PC-3 (cell line): Measurements from ENCODE around the gene ADRA2B.
"Not testable (repeated sequence)": the region's sequence is repeated elsewhere in the genome, so short reads cannot be mapped to it uniquely, and the experiment has no call there.

Experiments used
- EZH2 ChIP-seq: fragments of 300-600 bp; sonication (generic); IDR thresholded peaks from one replicate; pipeline ENCODE4 v1.6.1; 2017; ENCODE audit warnings: antibody characterized with exemption, mild to moderate bottlenecking, low read length; ENCODE audit not compliant: unreplicated experiment
- EZH2phosphoT487 ChIP-seq: fragments of 300-600 bp; sonication (generic); IDR thresholded peaks from 2 replicates; pipeline ENCODE4 v1.6.1; 2018; ENCODE audit warnings: mild to moderate bottlenecking, antibody characterized with exemption, low read length, borderline replicate concordance
- TF ChIP-seq, protein P1 (sequence below): fragments of 300-600 bp; sonication (generic); conservative IDR thresholded peaks from 2 replicates; pipeline ENCODE4 v1.5.1; 2017; ENCODE audit warnings: antibody characterized with exemption, low read depth, mild to moderate bottlenecking, low read length

DNA sequence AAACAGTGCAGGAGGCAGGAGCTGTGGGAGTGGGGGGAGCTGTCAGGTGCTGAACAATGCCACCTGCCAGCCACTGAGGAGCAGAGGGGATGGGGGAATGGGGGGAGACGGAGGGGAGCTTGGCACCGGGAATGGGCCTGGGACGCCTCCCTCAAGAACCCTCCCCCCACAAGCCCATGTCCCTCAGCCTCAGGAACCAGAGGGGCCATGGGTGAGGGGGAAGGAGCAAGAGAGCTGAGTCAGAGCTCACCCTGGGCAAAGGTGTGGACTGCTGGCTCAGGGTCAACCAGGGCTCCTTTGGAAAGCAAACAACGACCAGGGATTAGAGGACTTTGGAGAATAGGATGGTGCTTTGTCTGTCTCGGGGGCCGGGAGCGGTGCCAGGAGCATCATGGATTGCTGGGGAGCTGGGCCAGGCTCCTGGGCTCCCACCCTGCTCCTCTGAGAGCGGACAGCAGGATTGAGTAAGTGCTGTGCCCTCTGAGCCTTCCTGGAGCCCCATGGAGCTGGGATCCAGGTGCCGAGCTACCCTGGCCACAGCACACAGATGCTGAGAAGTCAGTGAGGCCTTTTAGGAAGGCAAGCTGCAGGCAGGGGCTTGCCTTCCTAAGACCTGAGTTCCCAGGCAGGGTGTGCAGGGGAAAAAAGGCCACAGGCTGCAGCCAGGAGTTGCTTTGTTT, 48.3 kb downstream of the ADRA2B start:
- TF ChIP-seq, protein P1, sequence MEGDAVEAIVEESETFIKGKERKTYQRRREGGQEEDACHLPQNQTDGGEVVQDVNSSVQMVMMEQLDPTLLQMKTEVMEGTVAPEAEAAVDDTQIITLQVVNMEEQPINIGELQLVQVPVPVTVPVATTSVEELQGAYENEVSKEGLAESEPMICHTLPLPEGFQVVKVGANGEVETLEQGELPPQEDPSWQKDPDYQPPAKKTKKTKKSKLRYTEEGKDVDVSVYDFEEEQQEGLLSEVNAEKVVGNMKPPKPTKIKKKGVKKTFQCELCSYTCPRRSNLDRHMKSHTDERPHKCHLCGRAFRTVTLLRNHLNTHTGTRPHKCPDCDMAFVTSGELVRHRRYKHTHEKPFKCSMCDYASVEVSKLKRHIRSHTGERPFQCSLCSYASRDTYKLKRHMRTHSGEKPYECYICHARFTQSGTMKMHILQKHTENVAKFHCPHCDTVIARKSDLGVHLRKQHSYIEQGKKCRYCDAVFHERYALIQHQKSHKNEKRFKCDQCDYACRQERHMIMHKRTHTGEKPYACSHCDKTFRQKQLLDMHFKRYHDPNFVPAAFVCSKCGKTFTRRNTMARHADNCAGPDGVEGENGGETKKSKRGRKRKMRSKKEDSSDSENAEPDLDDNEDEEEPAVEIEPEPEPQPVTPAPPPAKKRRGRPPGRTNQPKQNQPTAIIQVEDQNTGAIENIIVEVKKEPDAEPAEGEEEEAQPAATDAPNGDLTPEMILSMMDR, result not testable (repeated sequence)
- not testable (repeated sequence) for TF ChIP-seq EZH2phosphoT487, EZH2
